B cell (primary cell): Measurements from ENCODE around the gene RNU1-2. TPM values are rescaled to one million over a fixed set of nuclear protein-coding genes. Genes with fewer than 3 reads are reported as not detected.
A peak's percentile ranks its signal among the peaks of the same experiment; 100 is the strongest.

Source experiments
- ATAC-seq: fragments of 200-7000 bp; cut with Tn5 transposase; one replicate; pipeline ENCODE4 v1.10.0; 2021; ENCODE audit warnings: low read depth, mild to moderate bottlenecking, moderate number of reproducible peaks, moderate library complexity
- CTCF ChIA-PET: fragments of 350-600 bp; sonication (Branson Sonifier 250); formaldehyde crosslinking; loops from one replicate; lab custom pipeline; 2021; ENCODE audit warnings: antibody characterized with exemption, inconsistent platforms; lab: Charles Lee
- POLR2A ChIA-PET: fragments of 350-600 bp; sonication (Branson Sonifier 250); formaldehyde crosslinking; loops from one replicate; lab custom pipeline; 2021; ENCODE audit warnings: antibody characterized with exemption; lab: Charles Lee
- DNase-seq: peaks from one replicate; pipeline ENCODE4 v3.0.0; 2013
- H2AFZ ChIP-seq: 2 replicates; pipeline ENCODE4 v1.6.1; 2012; ENCODE audit warnings: mild to moderate bottlenecking, low read depth, low read length; ENCODE audit not compliant: insufficient read depth, poor library complexity, severe bottlenecking
- H3K27ac ChIP-seq, 2 donors: 1 replicate in 1 of 2; 2 replicates in 1 of 2; pipeline ENCODE4 v1.5.1; 2012 to 2013; ENCODE audit warnings: low read length in 2 of 2, mild to moderate bottlenecking in 2 of 2, moderate library complexity in 1 of 2
- H3K27me3 ChIP-seq, 4 experiments: fragments of 200-600 bp in 1 of 4; sonication (generic) in 1 of 4; replicated peaks in 1 of 4; 1 replicate in 2 of 4; 2 replicates in 2 of 4; pipeline versions ENCODE4 v1.6.1 to v1.7.0; 2013 to 2016; ENCODE audit warnings: low read length in 3 of 4, mild to moderate bottlenecking in 2 of 4, mixed read lengths in 1 of 4, moderate library complexity in 1 of 4; ENCODE audit not compliant: insufficient read depth in 4 of 4, control insufficient read depth in 3 of 4; ENCODE audit errors: control extremely low read depth in 1 of 4
- H3K36me3 ChIP-seq, 2 experiments: replicated peaks in 1 of 2; 1 replicate in 1 of 2; 2 replicates in 1 of 2; pipeline versions ENCODE4 v1.6.1 to v1.7.1; 2013; ENCODE audit warnings: low read length in 1 of 2; ENCODE audit not compliant: insufficient read depth in 2 of 2, control insufficient read depth in 1 of 2; ENCODE audit errors: control extremely low read depth in 1 of 2, extremely low read depth in 1 of 2
- H3K4me1 ChIP-seq, 2 donors: fragments of 200-600 bp in 1 of 2; sonication (generic) in 1 of 2; 1 replicate in 1 of 2; 2 replicates in 1 of 2; pipeline versions ENCODE4 v1.5.1 to v1.6.1; 2013 to 2017; ENCODE audit warnings: low read length in 2 of 2; ENCODE audit not compliant: control insufficient read depth in 2 of 2, insufficient read depth in 2 of 2
- H3K4me2 ChIP-seq: replicated peaks from 2 replicates; pipeline ENCODE3; 2012; ENCODE audit warnings: mild to moderate bottlenecking, low read depth, low read length; ENCODE audit not compliant: poor library complexity, severe bottlenecking
- H3K4me3 ChIP-seq, 5 experiments: fragments of 200-600 bp in 1 of 5; sonication (generic) in 1 of 5; 1 replicate in 3 of 5; 2 replicates in 2 of 5; pipeline versions ENCODE4 v1.5.1 to v1.7.0; 2011 to 2016; ENCODE audit warnings: low read length in 4 of 5, mild to moderate bottlenecking in 4 of 5, low read depth in 2 of 5, control low read depth in 1 of 5, moderate library complexity in 1 of 5; ENCODE audit not compliant: insufficient read depth in 1 of 5; ENCODE audit errors: control extremely low read depth in 1 of 5, extremely low read depth in 1 of 5
- H3K79me2 ChIP-seq: fragments of 200-600 bp; sonication (generic); one replicate; pipeline ENCODE4 v1.6.0; 2016; ENCODE audit warnings: low read length; ENCODE audit not compliant: control insufficient read depth, insufficient read depth
- H3K9ac ChIP-seq: fragments of 200-600 bp; sonication (generic); 2 replicates; pipeline ENCODE4 v1.6.1; 2017; ENCODE audit warnings: mild to moderate bottlenecking, low read length, moderate library complexity
- H3K9me3 ChIP-seq, 3 donors: one replicate each; pipeline versions ENCODE4 v1.6.1 to v1.7.1; 2013; ENCODE audit warnings: low read length in 2 of 3; ENCODE audit not compliant: control insufficient read depth in 2 of 3, insufficient read depth in 1 of 3; ENCODE audit errors: control extremely low read depth in 1 of 3
- H4K20me1 ChIP-seq: 2 replicates; pipeline ENCODE4 v1.6.0; 2012; ENCODE audit warnings: mild to moderate bottlenecking, low read length; ENCODE audit not compliant: insufficient read depth, control insufficient read depth, poor library complexity, severe bottlenecking
- H3K27ac Mint-ChIP-seq: one replicate; pipeline ENCODE4 v1.8.0; 2021; ENCODE audit warnings: mixed read lengths
- H3K27me3 Mint-ChIP-seq: one replicate; pipeline ENCODE4 v1.8.0; 2021; ENCODE audit warnings: mixed read lengths
- H3K4me1 Mint-ChIP-seq: one replicate; pipeline ENCODE4 v1.8.0; 2021; ENCODE audit warnings: mixed read lengths
- H3K4me3 Mint-ChIP-seq: one replicate; pipeline ENCODE4 v1.8.0; 2021; ENCODE audit warnings: mixed read lengths
- H3K9me3 Mint-ChIP-seq: one replicate; pipeline ENCODE4 v1.8.0; 2022; ENCODE audit warnings: mixed read lengths; ENCODE audit not compliant: insufficient read depth
- EZH2 ChIP-seq: IDR thresholded peaks from 2 replicates; pipeline ENCODE4 v1.6.1; 2012; ENCODE audit warnings: borderline replicate concordance, low read depth, mild to moderate bottlenecking, moderate library complexity, low read length; ENCODE audit not compliant: insufficient read depth, poor library complexity, severe bottlenecking
- WGBS: methylation state at CpG from one replicate; pipeline ENCODE4 v1.1.5; 2013; ENCODE audit warnings: missing lambda C conversion rate; ENCODE audit not compliant: insufficient coverage; 5-methylcytosine and 5-hydroxymethylcytosine counted together
- intact Hi-C: fragments of 100-400 bp; cut with micrococcal nuclease; formaldehyde crosslinking; loops from one replicate; pipeline ENCODE4 v1.10.0; 2022
- polyA plus RNA-seq: library from polyadenylated mRNA; depleted of rRNA; stranded (reverse); fragments of >200 nt; gene quantifications from 2 replicates; pipeline ENCODE4 v1.2.3, GENCODE V29; 2012
- total RNA-seq, 2 donors: library from RNA; stranded (reverse); fragments of 120-200 nt in 1 of 2; gene quantifications; 1 replicate in 1 of 2; 2 replicates in 1 of 2; pipeline versions ENCODE4 v1.2.3 to v1.2.4, GENCODE V29; 2013 to 2022
- TF ChIP-seq, protein P1 (sequence below): fragments of 200-600 bp; IDR thresholded peaks from one replicate; pipeline ENCODE4 v1.8.0; 2022; ENCODE audit warnings: antibody characterized with exemption, mild to moderate bottlenecking

RNU1-2 gene
- total and polyA plus RNA-seq, 2 donors (not counting 1 experiment from before 2014, with no cell fraction given), result 4,377 TPM; not detected in 1

DNA sequence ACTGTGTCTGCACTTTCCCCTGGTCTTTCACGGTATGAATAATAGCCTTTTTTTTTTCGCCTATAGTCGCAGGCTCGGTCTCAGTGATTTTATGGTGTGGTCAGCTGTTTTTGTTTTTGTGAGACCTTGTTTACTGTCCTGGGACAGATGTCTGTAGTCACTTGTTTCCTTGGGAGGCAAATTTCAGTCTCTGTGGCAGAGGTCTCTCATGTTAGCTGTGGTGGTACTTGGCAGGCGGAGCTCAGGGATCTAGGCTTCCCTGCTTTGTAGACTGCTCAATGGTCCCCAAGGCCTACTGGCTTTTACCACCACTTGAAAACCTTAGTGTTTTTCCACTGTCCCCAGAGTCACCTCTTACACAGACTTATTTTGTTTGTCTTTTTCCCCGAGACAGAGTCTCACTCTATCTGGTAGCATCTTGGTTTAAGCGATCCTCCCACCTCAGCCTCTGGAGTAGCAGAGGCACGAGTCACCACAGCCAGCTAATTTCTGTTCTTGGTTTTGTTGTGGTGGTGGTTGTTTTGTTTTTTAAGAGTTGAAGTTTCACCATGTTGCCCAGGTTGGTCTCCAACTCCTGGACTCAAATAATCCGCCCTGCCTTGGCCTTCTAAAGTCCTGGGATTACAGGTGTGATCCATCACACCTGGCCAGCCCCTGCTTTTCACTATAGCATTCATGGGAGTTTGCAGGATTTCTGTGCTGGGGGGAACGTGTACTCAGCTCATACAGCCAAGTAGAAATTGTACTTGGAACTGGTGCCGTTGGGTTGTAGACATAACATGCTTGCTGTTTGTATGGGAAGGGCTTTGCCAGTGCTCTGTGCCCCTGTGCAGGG lies 10.3 kb downstream of the RNU1-2 start:
- no peak for TF ChIP-seq EZH2
- TF ChIP-seq, protein P1, sequence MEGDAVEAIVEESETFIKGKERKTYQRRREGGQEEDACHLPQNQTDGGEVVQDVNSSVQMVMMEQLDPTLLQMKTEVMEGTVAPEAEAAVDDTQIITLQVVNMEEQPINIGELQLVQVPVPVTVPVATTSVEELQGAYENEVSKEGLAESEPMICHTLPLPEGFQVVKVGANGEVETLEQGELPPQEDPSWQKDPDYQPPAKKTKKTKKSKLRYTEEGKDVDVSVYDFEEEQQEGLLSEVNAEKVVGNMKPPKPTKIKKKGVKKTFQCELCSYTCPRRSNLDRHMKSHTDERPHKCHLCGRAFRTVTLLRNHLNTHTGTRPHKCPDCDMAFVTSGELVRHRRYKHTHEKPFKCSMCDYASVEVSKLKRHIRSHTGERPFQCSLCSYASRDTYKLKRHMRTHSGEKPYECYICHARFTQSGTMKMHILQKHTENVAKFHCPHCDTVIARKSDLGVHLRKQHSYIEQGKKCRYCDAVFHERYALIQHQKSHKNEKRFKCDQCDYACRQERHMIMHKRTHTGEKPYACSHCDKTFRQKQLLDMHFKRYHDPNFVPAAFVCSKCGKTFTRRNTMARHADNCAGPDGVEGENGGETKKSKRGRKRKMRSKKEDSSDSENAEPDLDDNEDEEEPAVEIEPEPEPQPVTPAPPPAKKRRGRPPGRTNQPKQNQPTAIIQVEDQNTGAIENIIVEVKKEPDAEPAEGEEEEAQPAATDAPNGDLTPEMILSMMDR, result no peak
- Histone ChIP-seq H3K9ac (peak overlapping the region; percentile 21), H3K4me2 (peak overlapping the region; percentile 77), H4K20me1 (no peaks in the 10 kb centered on the region), H3K4me1 (peaks cover 33 to 48% of the 10 kb centered on the region in 2 donors), H3K27me3 (no peaks in the 10 kb centered on the region), H3K9me3 (peaks cover 0 to 18% (median 9%) of the 10 kb centered on the region in 3 donors), H3K27ac (peak overlapping the region; percentile 96 to 99), H3K79me2 (no peaks in the 10 kb centered on the region), H2AFZ (no peak overlapping the region), H3K4me3 (peak overlapping the region in 1 of 5 experiments; percentile 12), H3K36me3 (no peaks in the 10 kb centered on the region)
- ATAC-seq, result no peak
- WGBS, result 85% methylated on average over 8 of the region's 11 CpGs
- Mint-ChIP-seq H3K27ac (no peak overlapping the region), H3K27me3 (no peaks in the 10 kb centered on the region), H3K4me3 (peak overlapping the region; percentile 0), H3K4me1 (peaks cover 30% of the 10 kb centered on the region), H3K9me3 (peaks cover 5% of the 10 kb centered on the region)
- ChIA-PET POLR2A (interaction anchor here (2.7 kb wide), 2 partner anchors 10 to 17 kb away, joined by 16 to 17 read pairs; partner anchors contain the start of gene RNU1-2), CTCF (interaction anchor here (1.6 kb wide), 1 partner anchor 54 kb away, joined by 5 read pairs; no protein-coding TSS in a partner anchor)
- no peak for DNase-seq
- intact Hi-C loops, result loop anchor here (1.0 kb wide), 2 partner anchors 7 to 10 kb away; no protein-coding TSS in a partner anchor

DNA sequence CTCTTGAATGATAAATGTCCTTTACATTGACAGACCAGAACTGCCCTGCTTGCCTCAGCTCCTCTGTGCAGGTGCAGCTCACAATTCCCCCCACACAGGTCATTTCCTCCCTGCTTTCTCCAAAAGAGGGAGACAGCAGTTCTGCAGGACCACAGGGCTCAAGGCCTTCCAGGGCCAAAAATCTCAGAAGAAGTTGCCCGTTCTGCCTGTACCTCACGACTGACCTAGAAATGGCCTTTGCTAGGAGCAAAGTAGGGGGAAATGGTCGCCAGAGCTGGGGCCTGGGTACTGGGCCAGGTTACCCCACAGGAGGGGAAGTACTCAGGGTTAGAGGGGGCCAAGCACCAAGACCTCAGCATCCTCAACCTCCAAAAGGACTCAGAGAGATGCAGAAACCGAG lies 11.1 kb downstream of the RNU1-2 start:
- TF ChIP-seq EZH2, result no peak
- TF ChIP-seq, protein P1, result no peak
- Histone ChIP-seq H3K79me2 (no peaks in the 10 kb centered on the region), H3K4me1 (peaks cover 28 to 41% of the 10 kb centered on the region in 2 donors), H3K27me3 (no peaks in the 10 kb centered on the region), H3K4me2 (no peak overlapping the region), H3K4me3 (no peak overlapping the region), H3K27ac (peak overlapping the region in 1 of 2 donors; percentile 99), H3K9me3 (peaks cover 0 to 18% (median 9%) of the 10 kb centered on the region in 3 donors), H3K9ac (no peak overlapping the region), H3K36me3 (no peaks in the 10 kb centered on the region), H4K20me1 (no peaks in the 10 kb centered on the region), H2AFZ (no peak overlapping the region)
- H3K4me1 Mint-ChIP-seq, result peaks cover 23% of the 10 kb centered on the region
- DNase-seq, result no peak
- peaks cover 5% of the 10 kb centered on the region for H3K9me3 Mint-ChIP-seq
- intact Hi-C loops, result no loop called here
- WGBS, result 100% methylated on average over 2 of the region's 4 CpGs
- no peaks in the 10 kb centered on the region for H3K27me3 Mint-ChIP-seq
- CTCF ChIA-PET, result no interaction called here
- POLR2A ChIA-PET, result no interaction called here
- no peak for ATAC-seq
- no peak overlapping the region for H3K4me3 Mint-ChIP-seq
- no peak overlapping the region for H3K27ac Mint-ChIP-seq
